ENCODE data around the gene SOD3.

Gene SOD3

DNA sequence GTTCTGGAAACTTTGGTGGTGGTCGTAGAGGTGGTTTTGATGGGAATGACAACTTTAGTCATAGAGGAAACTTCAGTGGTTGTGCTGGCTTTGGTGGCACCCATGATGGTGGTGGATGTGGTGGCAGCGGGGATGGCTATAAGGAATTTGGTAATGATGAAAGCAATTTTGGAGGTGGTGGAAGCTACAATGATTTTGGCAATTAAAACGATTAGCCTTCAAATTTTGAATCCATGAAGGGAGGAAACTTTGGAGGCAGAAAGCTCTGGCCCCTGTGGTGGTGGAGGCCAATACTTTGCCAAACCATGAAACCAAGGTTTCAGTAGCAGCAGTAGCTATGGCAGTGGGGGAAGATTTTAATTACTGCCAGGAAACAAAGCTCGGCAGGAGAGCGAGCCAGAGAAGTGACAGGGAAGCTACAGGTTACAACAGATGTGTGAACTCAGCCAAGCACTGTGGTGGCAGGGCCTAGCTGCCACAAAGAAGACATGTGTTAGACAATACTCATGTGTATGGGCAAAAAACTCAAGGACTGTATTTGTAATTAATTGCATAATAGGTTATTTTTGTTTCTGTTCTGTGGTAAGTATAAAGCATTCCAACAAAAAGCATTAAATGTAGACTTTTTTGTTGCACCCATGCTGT lies 23.2 kb upstream of the SOD3 start:
- TF ChIP-seq TAF1 (IDR thresholded peaks at IDR 0.05; ENCODE audit: borderline replicate concordance, insufficient read depth, low read length), result no peak
- TF ChIP-seq SIN3A (IDR thresholded peaks at IDR 0.05; ENCODE audit: borderline replicate concordance, insufficient read depth, low read length), result no peak
- TF ChIP-seq FOXP2 (optimal IDR thresholded peaks at IDR 0.05; ENCODE audit: borderline replicate concordance, extremely low read depth, extremely low read length, insufficient read depth), result no peak
- TF ChIP-seq POLR2AphosphoS5 (IDR thresholded peaks at IDR 0.05; ENCODE audit: low read depth, low read length), result no peak
- TF ChIP-seq, protein P1, sequence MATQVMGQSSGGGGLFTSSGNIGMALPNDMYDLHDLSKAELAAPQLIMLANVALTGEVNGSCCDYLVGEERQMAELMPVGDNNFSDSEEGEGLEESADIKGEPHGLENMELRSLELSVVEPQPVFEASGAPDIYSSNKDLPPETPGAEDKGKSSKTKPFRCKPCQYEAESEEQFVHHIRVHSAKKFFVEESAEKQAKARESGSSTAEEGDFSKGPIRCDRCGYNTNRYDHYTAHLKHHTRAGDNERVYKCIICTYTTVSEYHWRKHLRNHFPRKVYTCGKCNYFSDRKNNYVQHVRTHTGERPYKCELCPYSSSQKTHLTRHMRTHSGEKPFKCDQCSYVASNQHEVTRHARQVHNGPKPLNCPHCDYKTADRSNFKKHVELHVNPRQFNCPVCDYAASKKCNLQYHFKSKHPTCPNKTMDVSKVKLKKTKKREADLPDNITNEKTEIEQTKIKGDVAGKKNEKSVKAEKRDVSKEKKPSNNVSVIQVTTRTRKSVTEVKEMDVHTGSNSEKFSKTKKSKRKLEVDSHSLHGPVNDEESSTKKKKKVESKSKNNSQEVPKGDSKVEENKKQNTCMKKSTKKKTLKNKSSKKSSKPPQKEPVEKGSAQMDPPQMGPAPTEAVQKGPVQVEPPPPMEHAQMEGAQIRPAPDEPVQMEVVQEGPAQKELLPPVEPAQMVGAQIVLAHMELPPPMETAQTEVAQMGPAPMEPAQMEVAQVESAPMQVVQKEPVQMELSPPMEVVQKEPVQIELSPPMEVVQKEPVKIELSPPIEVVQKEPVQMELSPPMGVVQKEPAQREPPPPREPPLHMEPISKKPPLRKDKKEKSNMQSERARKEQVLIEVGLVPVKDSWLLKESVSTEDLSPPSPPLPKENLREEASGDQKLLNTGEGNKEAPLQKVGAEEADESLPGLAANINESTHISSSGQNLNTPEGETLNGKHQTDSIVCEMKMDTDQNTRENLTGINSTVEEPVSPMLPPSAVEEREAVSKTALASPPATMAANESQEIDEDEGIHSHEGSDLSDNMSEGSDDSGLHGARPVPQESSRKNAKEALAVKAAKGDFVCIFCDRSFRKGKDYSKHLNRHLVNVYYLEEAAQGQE (IDR thresholded peaks at IDR 0.05; ENCODE audit: insufficient read depth in 1 of 2, low read depth in 2 of 2, low read length in 2 of 2), result no peak

DNA sequence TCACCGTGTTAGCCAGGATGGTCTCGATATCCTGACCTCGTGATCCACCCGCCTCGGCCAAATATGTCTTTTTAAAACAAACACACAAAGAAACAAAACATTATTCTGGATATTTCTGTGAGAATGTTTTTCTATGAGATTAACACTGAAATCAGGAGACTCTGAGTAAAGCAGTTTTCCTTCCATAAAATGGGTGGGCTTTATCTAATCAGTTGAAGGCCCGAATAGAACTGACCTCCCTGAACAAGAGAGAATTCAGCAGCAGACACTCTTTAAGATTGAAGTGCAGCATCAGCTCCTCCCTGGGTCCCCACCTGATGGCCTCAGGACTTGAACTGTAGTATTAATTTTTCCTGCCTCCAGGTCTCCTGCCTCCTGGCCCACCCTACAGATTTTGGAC lies 22.4 kb upstream of the SOD3 start:
- TF ChIP-seq POLR2AphosphoS5 (IDR thresholded peaks at IDR 0.05; ENCODE audit: low read depth, low read length) (no peak), SIN3A (IDR thresholded peaks at IDR 0.05; ENCODE audit: borderline replicate concordance, insufficient read depth, low read length) (no peak), TAF1 (IDR thresholded peaks at IDR 0.05; ENCODE audit: borderline replicate concordance, insufficient read depth, low read length) (no peak)

DNA sequence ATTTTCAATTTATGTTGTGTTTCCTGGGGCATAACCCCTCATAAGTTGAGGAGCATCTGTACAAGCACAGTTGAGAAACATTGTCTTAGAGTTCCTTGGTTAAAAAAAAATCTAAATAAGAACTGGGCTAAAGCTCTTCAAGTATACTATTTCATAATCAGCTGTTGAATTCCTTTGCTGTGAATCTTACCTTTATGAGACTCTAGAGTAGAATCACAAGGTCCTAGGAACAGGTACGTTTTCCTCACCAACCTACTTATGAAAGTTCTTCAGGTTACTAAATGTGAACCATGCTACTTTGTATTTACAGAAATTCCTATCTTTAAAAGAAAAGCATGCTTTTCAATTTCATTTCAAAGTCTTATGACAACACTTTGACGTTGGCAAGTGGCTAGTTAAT lies 20.9 kb upstream of the SOD3 start:
- TF ChIP-seq TAF1 (IDR thresholded peaks at IDR 0.05; ENCODE audit: borderline replicate concordance, insufficient read depth, low read length) (no peak), SIN3A (IDR thresholded peaks at IDR 0.05; ENCODE audit: borderline replicate concordance, insufficient read depth, low read length) (no peak), FOXP2 (optimal IDR thresholded peaks at IDR 0.05; ENCODE audit: borderline replicate concordance, extremely low read depth, extremely low read length, insufficient read depth) (no peak), POLR2AphosphoS5 (IDR thresholded peaks at IDR 0.05; ENCODE audit: low read depth, low read length) (no peak)
- TF ChIP-seq, protein P1 (IDR thresholded peaks at IDR 0.05; ENCODE audit: insufficient read depth in 1 of 2, low read depth in 2 of 2, low read length in 2 of 2), result no peak

DNA sequence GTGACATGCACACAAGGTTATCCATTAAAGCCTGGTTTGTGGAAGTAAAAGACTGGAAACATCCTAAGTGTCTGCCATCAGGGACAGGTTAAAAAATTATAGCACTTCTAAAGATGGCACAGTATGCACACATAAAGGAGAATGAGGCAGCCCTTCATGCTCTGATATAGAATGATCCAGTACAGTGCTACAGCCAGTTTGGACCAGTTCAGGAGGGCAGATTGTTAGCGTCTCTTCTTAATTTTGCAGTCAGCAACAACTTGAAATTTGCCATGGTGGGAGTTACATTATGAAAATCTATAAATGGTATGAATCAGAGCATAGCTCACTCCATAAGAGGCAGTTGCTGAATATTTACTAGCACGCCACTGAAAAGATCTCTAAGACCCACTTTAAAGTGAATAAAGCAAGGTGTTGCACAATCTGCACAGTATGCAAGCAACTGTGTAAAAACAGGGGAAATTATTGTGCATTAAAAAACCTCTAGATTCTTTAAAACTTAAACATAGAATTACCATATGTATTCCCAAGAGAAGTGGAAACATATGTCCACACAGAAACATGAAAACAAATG lies 20.3 kb upstream of the SOD3 start:
- no peak for TF ChIP-seq SIN3A (IDR thresholded peaks at IDR 0.05; ENCODE audit: borderline replicate concordance, insufficient read depth, low read length)

DNA sequence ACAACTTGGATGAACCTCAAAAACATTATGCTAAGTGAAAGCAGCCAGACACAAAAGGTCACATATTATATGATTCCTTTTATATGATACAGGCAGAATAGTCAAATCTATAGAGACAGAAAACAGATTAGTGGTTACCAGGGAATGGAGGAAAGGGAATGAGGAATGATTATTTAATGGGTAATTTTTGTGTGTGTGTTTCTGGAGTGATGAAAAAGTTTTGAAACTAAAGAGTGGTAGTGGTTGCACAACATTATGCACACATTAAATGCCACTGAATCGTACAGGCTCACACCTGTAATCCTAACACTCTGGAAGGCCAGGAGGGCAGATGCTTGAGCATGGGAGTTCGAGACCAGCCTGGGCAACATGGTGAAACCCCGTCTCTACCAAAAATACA lies 19.6 kb upstream of the SOD3 start:
- TF ChIP-seq TAF1 (IDR thresholded peaks at IDR 0.05; ENCODE audit: borderline replicate concordance, insufficient read depth, low read length) (no peak), FOXP2 (optimal IDR thresholded peaks at IDR 0.05; ENCODE audit: borderline replicate concordance, extremely low read depth, extremely low read length, insufficient read depth) (no peak), SIN3A (IDR thresholded peaks at IDR 0.05; ENCODE audit: borderline replicate concordance, insufficient read depth, low read length) (no peak), POLR2AphosphoS5 (IDR thresholded peaks at IDR 0.05; ENCODE audit: low read depth, low read length) (no peak)
- TF ChIP-seq, protein P1 (IDR thresholded peaks at IDR 0.05; ENCODE audit: insufficient read depth in 1 of 2, low read depth in 2 of 2, low read length in 2 of 2), result no peak

All from PFSK-1 (cell line).